Measurements from ENCODE around the gene ETFDH.

Gene ETFDH

GRCh38 chr4:158756588-158756987, 84.5 kb downstream of the ETFDH start:
- DNase-seq = no peak

DNA sequence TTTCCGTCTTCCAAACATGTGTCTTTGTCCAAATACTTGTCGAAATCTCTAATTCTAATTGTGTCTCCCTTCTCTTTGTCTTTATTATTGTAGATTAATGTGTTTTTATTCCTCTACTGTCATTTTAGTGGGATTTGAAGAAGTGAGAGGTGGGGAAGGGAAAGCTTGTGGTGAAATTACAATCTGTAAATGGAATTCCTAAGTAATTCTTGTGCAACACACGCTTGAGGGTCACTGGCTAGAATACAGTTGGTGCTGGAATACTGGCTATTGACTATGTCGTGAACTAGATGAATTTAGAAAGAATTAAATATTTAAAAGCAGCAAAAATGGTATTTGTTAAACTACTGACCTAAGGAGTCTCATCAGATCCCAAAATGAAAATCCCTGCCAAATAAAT, 86.0 kb downstream of the ETFDH start:
- DNase-seq = no peak

- no peak for DNase-seq
These were observed 86.6 kb downstream of the ETFDH start for GRCh38 chr4:158758703-158759102.

Data from NCI-H1417 treated with DMSO at 0.1 percent for 48 hours (cell line).